GM12874 (cell line): Measurements from ENCODE around the gene FCMR.

ENCODE experiments used
- TF ChIP-seq, protein P1 (sequence below): IDR thresholded peaks from 2 replicates; pipeline ENCODE4 v1.5.1; 2011; ENCODE audit warnings: low read depth, mild to moderate bottlenecking, control low read depth, low read length, moderate library complexity; ENCODE audit not compliant: insufficient read depth

The FCMR gene

DNA sequence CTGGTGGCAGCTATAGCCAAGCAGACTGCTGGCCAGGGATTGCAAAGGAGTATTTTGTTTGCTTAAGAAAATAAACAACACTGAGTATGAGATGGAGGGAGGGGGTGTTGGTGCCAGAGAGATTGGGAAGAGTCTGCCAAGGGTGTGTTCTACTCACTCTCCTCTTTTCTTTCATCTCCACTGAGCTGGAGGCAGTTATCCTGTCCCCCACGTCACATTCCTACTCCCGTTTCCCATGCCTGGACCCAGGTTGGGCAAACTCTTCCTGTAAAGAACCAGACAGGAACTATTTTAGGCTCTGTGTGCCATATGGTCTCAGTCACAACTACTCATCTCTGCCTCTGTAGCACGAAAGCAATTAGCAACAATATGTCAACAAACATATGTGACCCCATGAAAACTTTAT is 25.9 kb downstream of the FCMR start:
- TF ChIP-seq, protein P1, sequence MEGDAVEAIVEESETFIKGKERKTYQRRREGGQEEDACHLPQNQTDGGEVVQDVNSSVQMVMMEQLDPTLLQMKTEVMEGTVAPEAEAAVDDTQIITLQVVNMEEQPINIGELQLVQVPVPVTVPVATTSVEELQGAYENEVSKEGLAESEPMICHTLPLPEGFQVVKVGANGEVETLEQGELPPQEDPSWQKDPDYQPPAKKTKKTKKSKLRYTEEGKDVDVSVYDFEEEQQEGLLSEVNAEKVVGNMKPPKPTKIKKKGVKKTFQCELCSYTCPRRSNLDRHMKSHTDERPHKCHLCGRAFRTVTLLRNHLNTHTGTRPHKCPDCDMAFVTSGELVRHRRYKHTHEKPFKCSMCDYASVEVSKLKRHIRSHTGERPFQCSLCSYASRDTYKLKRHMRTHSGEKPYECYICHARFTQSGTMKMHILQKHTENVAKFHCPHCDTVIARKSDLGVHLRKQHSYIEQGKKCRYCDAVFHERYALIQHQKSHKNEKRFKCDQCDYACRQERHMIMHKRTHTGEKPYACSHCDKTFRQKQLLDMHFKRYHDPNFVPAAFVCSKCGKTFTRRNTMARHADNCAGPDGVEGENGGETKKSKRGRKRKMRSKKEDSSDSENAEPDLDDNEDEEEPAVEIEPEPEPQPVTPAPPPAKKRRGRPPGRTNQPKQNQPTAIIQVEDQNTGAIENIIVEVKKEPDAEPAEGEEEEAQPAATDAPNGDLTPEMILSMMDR = no peak

DNA sequence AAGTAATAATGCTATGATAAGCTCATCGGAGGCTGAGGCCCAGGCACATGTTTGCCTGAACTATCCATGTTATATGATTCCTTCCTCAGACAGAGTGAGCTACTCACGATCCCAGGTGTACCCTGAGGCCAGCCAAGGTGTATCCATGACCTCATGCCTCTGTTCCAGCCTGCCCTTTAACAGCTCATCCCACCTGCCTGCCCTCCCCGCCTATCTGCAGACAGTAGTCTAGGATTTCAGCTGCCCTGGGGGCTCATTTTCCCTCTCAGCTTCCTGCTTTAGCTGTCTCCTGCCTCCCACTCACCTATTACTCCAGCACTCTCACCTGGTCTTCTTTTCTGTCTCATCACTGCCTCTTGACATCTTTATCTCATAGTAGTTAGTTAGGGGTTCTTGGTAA is 26.4 kb downstream of the FCMR start:
- TF ChIP-seq, protein P1 = no peak

DNA sequence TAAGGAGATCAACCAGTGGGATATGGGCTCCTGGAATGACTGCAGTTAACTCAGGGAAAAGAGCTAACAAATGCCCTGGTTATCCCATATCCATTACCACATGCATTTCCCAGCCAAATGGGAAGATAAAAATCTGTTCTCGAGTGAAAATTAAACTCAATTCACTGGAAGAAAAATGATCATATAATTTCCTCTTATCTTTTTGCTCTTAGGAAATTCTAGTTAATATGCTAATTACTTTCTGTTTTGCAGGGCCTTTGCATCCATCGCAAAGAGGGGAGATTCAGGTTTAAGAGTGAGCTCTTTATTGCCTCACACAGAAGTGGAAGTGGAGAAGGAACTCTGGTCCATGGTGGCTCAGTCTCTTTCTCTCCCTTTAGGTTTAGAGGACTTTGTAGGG is 28.4 kb downstream of the FCMR start:
- TF ChIP-seq, protein P1 = no peak

DNA sequence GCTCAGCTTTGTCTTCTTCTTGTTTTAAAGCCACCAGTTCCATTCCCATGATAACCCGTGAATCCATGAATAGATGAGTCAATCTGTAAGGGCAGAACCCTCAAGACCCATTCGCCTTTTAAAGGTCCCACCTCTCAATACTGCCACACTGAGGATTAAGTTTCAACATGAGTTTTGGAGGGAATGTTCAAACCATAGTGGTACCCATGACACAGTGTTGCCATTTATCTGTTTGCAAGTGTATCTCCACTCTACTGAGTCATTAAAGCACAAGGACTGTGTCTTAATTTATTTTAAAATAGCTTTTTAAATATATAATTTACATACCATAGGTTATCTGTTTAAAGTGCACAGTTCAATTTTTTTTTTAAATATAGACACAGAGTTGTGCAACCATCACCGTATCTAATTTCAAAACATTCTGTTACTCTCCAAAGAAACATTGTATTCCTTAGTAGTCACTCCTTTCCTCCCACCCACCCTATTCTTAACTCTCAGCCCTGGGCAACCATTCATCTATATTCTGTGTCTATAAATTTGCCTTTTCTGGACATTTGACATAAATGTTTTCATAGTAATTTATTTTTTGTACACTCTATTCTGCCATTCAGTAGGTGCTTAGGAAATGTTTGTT is 29.3 kb downstream of the FCMR start:
- TF ChIP-seq, protein P1 = no peak

DNA sequence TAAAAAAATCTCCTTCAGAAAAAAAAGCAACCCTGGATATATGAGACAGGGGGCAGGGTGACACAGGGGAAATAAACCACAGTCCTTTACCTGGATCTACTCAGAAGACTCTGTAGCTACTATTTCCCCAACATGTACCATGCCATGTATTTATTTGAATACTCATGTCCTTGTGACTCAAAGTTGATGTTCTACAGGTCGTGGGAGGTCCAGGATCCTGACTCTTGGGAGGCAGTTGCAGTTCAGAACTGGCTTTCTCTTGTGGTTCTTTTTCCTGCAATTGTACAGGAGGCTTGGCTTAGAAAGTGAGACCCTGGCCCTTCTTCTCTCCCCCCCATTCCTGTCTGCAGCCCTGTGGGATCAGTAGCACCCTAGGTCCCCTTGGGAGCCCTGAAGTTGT is 30.3 kb downstream of the FCMR start:
- TF ChIP-seq, protein P1 = no peak

DNA sequence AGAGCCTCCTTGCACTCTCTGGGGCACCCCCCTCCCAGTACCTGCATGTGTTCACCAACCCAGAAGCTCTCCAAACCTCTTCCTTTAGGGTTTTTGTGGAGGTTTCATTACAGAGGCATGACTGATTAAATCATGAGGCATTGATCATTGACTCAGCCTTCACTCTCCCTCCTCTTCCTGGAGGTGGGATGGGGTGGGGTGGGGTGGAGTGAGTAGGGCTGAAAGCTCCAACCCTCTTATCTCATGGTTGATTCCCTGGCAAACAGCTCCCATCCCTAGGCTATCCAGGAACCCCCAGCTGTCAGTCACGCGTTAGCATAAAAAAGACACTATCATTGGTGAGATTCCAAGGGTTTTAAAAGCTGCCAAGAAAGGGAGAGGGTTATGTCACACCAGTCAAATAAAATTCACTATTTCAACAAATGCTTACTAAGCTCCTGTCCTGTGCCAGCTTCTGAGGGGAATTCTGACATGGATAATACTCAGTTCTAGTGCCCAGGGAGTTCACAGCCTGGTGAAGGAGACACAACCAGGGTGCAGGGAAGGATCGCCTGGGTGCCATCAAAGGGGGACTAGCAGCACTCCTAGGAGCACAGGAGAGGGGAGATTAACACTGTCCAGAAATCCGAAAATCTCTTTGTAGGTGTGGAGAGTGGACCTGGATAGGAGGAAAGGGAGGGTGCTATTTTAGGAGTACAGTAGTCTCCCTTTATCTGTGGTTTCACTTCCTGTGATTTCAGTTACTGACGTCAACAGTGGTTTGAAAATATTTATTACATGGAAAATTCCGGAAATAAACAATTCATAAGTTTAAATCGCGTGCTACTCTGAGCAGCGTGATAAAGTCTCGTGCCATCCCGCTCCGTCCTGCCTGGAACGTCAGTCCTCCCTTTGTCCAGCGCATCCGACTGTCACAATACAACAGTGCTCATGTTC is 31.3 kb downstream of the FCMR start:
- TF ChIP-seq, protein P1 = no peak

DNA sequence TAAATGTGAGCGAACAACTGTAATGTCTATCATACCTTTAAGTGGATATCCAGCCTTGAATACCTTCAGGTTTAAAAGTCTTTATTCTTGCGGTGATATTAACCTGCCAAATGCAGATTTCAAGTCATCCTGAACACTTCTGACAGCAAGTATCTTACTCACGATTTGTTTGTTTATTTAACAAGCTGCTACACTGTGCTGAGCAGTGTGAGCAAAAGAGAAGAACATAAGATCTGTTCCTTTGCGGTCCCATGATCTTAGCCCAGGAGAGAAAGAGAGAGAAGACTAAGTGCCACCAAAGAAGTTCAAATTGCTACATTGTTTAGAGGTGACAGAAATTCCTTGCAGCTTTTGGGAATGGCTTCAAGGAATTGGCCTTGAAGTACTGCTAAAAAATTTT is 34.0 kb downstream of the FCMR start:
- TF ChIP-seq, protein P1 = no peak
